PFSK-1 (cell line): ENCODE measurements around the gene ERGIC1.

Experiments
- POLR2AphosphoS5 ChIP-seq: IDR thresholded peaks from 2 replicates; pipeline ENCODE4 v1.6.1; 2012; ENCODE audit warnings: low read depth, mild to moderate bottlenecking, control low read depth, low read length, moderate library complexity
- REST ChIP-seq, 2 experiments: IDR thresholded peaks; 2 replicates each; pipeline versions ENCODE4 v1.6.1 to v1.8.0; 2011 to 2012; ENCODE audit warnings: low read depth in 2 of 2, low read length in 2 of 2, control low read depth in 1 of 2, inconsistent platforms in 1 of 2, mild to moderate bottlenecking in 1 of 2, moderate library complexity in 1 of 2; ENCODE audit not compliant: insufficient read depth in 1 of 2
- SIN3A ChIP-seq: IDR thresholded peaks from 2 replicates; pipeline ENCODE4 v1.6.1; 2012; ENCODE audit warnings: mild to moderate bottlenecking, low read length, moderate library complexity, borderline replicate concordance; ENCODE audit not compliant: insufficient read depth
- TAF1 ChIP-seq: IDR thresholded peaks from 2 replicates; pipeline ENCODE4 v1.6.1; 2012; ENCODE audit warnings: low read length, control low read depth, borderline replicate concordance; ENCODE audit not compliant: insufficient read depth

GRCh38 chr5:172855597-172856292, 21.7 kb downstream of the ERGIC1 start:
- TF ChIP-seq REST (IDR thresholded peaks at IDR 0.05; ENCODE audit: insufficient read depth in 1 of 2, low read depth in 2 of 2, low read length in 2 of 2) (no peak), POLR2AphosphoS5 (no peak), SIN3A (no peak), TAF1 (no peak)
